ENCODE data around the gene SND1. TPM values are rescaled to one million over a fixed set of nuclear protein-coding genes. Genes with fewer than 3 reads are reported as not detected.

Gene SND1
- total RNA-seq, 1 experiment from 2014 or later, result 218 TPM

DNA sequence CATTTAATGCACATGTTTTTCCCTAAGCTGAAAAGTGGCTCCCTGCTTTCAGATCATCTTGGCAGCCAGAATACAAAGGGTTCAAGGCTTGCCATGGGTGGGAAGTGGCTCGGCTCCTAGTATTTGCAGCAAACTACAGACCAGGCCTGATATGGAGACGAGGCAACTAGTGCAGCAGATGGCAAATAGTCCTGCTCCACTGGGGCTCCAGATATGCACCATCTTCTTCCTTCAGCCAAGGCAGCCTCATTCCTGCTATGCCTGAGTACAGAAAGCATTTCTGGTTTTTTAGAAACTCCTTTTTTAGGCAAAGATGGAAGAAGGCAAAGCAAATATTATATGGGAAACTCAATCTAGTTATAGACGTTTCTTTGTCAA lies 355.3 kb downstream of the SND1 start:
- H3K36me3 Mint-ChIP-seq (ENCODE audit: insufficient read depth in 1 of 3, low read depth in 3 of 3), result peaks cover 0 to 2% (median 0%) of the 10 kb centered on the region in 3 experiments; a peak in 1 of 7 replicates
- H3T11ph ChIP-seq (ENCODE audit: low read length), result no peak overlapping the region
- H3K9ac ChIP-seq (ENCODE audit: extremely low read depth, insufficient read length, low read length), result no peak overlapping the region
- no peak overlapping the region for H3K4ac ChIP-seq (ENCODE audit: low read depth, low read length)
- no peak overlapping the region for H4K91ac ChIP-seq (ENCODE audit: insufficient read length, low read depth, low read length)
- no peak overlapping the region for H3K4me2 ChIP-seq (ENCODE audit: insufficient read depth, insufficient read length, low read length)
- no peaks in the 10 kb centered on the region for H3K79me2 ChIP-seq (ENCODE audit: insufficient read depth, low read length)
- no peaks in the 10 kb centered on the region for H4K20me1 ChIP-seq (ENCODE audit: control insufficient read depth, insufficient read depth, insufficient read length)
- no peak overlapping the region for H2BK20ac ChIP-seq (ENCODE audit: low read depth, low read length, poor library complexity, severe bottlenecking)
- H3K27me3 ChIP-seq (ENCODE audit: insufficient read depth, low read length), result no peaks in the 10 kb centered on the region
- no peak overlapping the region for H2BK5ac ChIP-seq (ENCODE audit: insufficient read length, low read length)
- H2AFZ ChIP-seq (ENCODE audit: low read length), result no peak overlapping the region
- H3K56ac ChIP-seq (ENCODE audit: insufficient read length, low read depth, low read length), result no peak overlapping the region
- DNase-seq, result no peak
- WGBS (ENCODE audit: extremely low coverage, insufficient read length, low lambda C conversion rate), result no CpG with 5 or more reads among the region's 3 CpGs
- H3K9me3 ChIP-seq (ENCODE audit: control insufficient read depth, low read depth, low read length), result no peaks in the 10 kb centered on the region
- no peak overlapping the region for H4K5ac ChIP-seq (ENCODE audit: insufficient read length, low read depth, low read length)
- no peak overlapping the region for H3K4me3 Mint-ChIP-seq
- no peak overlapping the region for H3K23ac ChIP-seq (ENCODE audit: insufficient read length, low read depth, low read length)
- no peak overlapping the region for H2BK120ac ChIP-seq (ENCODE audit: low read depth, low read length, poor library complexity, severe bottlenecking)
- H2AK5ac ChIP-seq (ENCODE audit: insufficient read length, low read length), result no peak overlapping the region
- no peak overlapping the region for H3K27ac Mint-ChIP-seq
- H3K79me1 ChIP-seq (ENCODE audit: insufficient read depth, low read depth, low read length, poor library complexity, severe bottlenecking), result no peaks in the 10 kb centered on the region
- no peak overlapping the region for H3K18ac ChIP-seq (ENCODE audit: insufficient read length, low read depth, low read length)
- no peak overlapping the region for H4K8ac ChIP-seq (replicated peaks; ENCODE audit: insufficient read length, low read depth, low read length)
- no peaks in the 10 kb centered on the region for H3K23me2 ChIP-seq (ENCODE audit: insufficient read length, low read depth, low read length, poor library complexity, severe bottlenecking)
- no peak overlapping the region for H3K27ac ChIP-seq (ENCODE audit: insufficient read length, low read depth, low read length)
- no peak overlapping the region for H2BK12ac ChIP-seq (ENCODE audit: insufficient read length, low read depth, low read length)
- peaks cover 20 to 23% of the 10 kb centered on the region in 2 experiments for H3K4me1 Mint-ChIP-seq
- no peaks in the 10 kb centered on the region for H3K9me3 Mint-ChIP-seq
- TF ChIP-seq CTCF (conservative IDR thresholded peaks at IDR 0.05), result no peak
- no peak overlapping the region for H3K14ac ChIP-seq (ENCODE audit: insufficient read depth, low read length)
- no peaks in the 10 kb centered on the region; the same call in 1 of the 2 replicates for H3K27me3 Mint-ChIP-seq (ENCODE audit: low read depth)
- no peak overlapping the region for H2BK15ac ChIP-seq (ENCODE audit: low read depth, low read length)
- H3K4me1 ChIP-seq (ENCODE audit: insufficient read depth, low read length), result no peaks in the 10 kb centered on the region; the same call in 1 of the 2 replicates

Measured in H9 (cell line).